Uterus (tissue), 2 donors: ENCODE measurements around the gene SWSAP1.

ENCODE experiments used
- CTCF ChIP-seq, 4 experiments: fragments of 200-600 bp in 2 of 4; fragments of 450-650 bp in 2 of 4; sonication (generic) in 2 of 4; IDR thresholded peaks; one replicate each; pipeline ENCODE4 v1.5.1; 2016 to 2019; ENCODE audit warnings: antibody characterized with exemption in 4 of 4, mild to moderate bottlenecking in 2 of 4, moderate library complexity in 1 of 4
- POLR2A ChIP-seq, 2 donors: fragments of 450-650 bp; IDR thresholded peaks; one replicate each; pipeline ENCODE4 v1.6.1; 2016; ENCODE audit warnings: antibody characterized with exemption in 2 of 2, mild to moderate bottlenecking in 1 of 2, moderate library complexity in 1 of 2

DNA sequence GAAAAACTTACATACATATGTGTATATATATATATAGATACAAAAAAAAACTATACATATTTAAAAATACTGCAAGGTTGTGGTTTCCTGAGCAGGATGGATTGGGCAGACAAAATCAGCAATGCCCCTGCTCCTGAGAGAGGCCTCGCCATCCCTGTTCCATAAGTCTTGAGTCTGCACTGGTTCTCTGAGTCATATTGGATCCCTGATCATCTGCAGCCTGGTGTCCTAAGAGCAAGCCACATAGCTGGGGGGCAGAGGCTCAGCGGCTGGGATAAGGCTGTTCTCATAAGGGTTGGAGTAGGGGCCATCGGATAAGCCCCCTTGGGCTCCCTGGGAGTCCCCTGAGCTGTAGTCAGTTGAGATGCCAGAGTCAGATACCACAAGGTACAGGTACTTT lies 3.3 kb downstream of the SWSAP1 start:
- TF ChIP-seq CTCF (IDR thresholded peaks at IDR 0.05) (no peak), POLR2A (IDR thresholded peaks at IDR 0.05) (no peak)
